GM23248 (cell line): ENCODE data around the gene FBXO40. TPM values are rescaled to one million over a fixed set of nuclear protein-coding genes. Genes with fewer than 3 reads are reported as not detected.
"Not testable (repeated sequence)": the region's sequence is repeated elsewhere in the genome, so short reads cannot be mapped to it uniquely, and the experiment has no call there.

Source experiments
- DNase-seq: peaks from one replicate; pipeline ENCODE4 v3.0.0-alpha.2; 2015
- H2AFZ ChIP-seq: fragments of 200-600 bp; sonication (generic); 2 replicates; pipeline ENCODE4 v1.6.1; 2016; ENCODE audit warnings: antibody characterized with exemption
- H3F3A ChIP-seq: fragments of 200-600 bp; sonication (generic); 2 replicates; pipeline ENCODE4 v1.6.1; 2016; ENCODE audit warnings: mild to moderate bottlenecking, antibody characterized with exemption, mixed run types; ENCODE audit not compliant: insufficient read depth
- H3K27ac ChIP-seq: fragments of 200-600 bp; sonication (generic); 2 replicates; pipeline ENCODE4 v1.5.1; 2016; ENCODE audit warnings: mild to moderate bottlenecking
- H3K27me3 ChIP-seq: fragments of 200-600 bp; sonication (generic); replicated peaks from 2 replicates; pipeline ENCODE4 v1.6.1; 2016; ENCODE audit warnings: mild to moderate bottlenecking; ENCODE audit not compliant: insufficient read depth
- H3K36me3 ChIP-seq: fragments of 200-600 bp; sonication (generic); 2 replicates; pipeline ENCODE4 v1.6.1; 2016; ENCODE audit warnings: low read depth, mild to moderate bottlenecking
- H3K4me1 ChIP-seq: fragments of 200-600 bp; sonication (generic); 2 replicates; pipeline ENCODE4 v1.6.1; 2016; ENCODE audit warnings: mild to moderate bottlenecking; ENCODE audit not compliant: insufficient read depth
- H3K4me2 ChIP-seq: fragments of 200-600 bp; sonication (generic); one replicate; pipeline ENCODE4 v1.6.1; 2016; ENCODE audit warnings: mild to moderate bottlenecking; ENCODE audit not compliant: unreplicated experiment
- H3K4me3 ChIP-seq: fragments of 200-600 bp; sonication (generic); 2 replicates; pipeline ENCODE4 v1.5.1; 2016; ENCODE audit warnings: mild to moderate bottlenecking
- H3K79me2 ChIP-seq: fragments of 200-600 bp; sonication (generic); 2 replicates; pipeline ENCODE4 v1.6.1; 2016; ENCODE audit warnings: mild to moderate bottlenecking; ENCODE audit not compliant: insufficient read depth
- H3K9ac ChIP-seq: fragments of 200-600 bp; sonication (generic); 2 replicates; pipeline ENCODE4 v1.6.1; 2016; ENCODE audit warnings: mild to moderate bottlenecking
- H3K9me2 ChIP-seq: fragments of 200-600 bp; sonication (generic); 2 replicates; pipeline ENCODE4 v1.6.1; 2016; ENCODE audit warnings: mixed run types, mild to moderate bottlenecking, moderate library complexity; ENCODE audit not compliant: insufficient read depth
- H3K9me3 ChIP-seq: fragments of 200-600 bp; sonication (generic); one replicate; pipeline ENCODE4 v1.6.1; 2017; ENCODE audit warnings: low read depth
- H4K20me1 ChIP-seq: fragments of 200-600 bp; sonication (generic); 2 replicates; pipeline ENCODE4 v1.6.0; 2016; ENCODE audit not compliant: insufficient read depth
- EZH2 ChIP-seq: fragments of 200-600 bp; sonication (generic); IDR thresholded peaks from 2 replicates; pipeline ENCODE4 v1.6.1; 2018; ENCODE audit warnings: antibody characterized with exemption, mild to moderate bottlenecking; ENCODE audit not compliant: insufficient read depth, poor library complexity, severe bottlenecking
- EZH2phosphoT487 ChIP-seq: fragments of 200-600 bp; sonication (generic); IDR thresholded peaks from 2 replicates; pipeline ENCODE4 v1.6.1; 2018; ENCODE audit warnings: antibody characterized with exemption, moderate library complexity, mild to moderate bottlenecking, low read depth; ENCODE audit not compliant: insufficient read depth
- WGBS, 2 experiments: methylation state at CpG; one replicate each; pipeline ENCODE4 v1.1.6; 2015 to 2017; ENCODE audit warnings: low lambda C conversion rate in 2 of 2, low coverage in 1 of 2; ENCODE audit errors: missing lambda C conversion rate in 2 of 2; 5-methylcytosine and 5-hydroxymethylcytosine counted together
- in situ Hi-C: fragments of 300-500 bp; cut with MboI; formaldehyde crosslinking; loops from 2 replicates; pipeline ENCODE4 v1.15.0; 2020
- polyA plus RNA-seq: library from polyadenylated mRNA; unstranded; fragments of >200 nt; fragmentation: Nextera tagmentation; extraction: Ambion mirVana; gene quantifications from 2 replicates; pipeline ENCODE4 v1.2.1, GENCODE V29; 2016
- total RNA-seq: library from RNA; depleted of rRNA; stranded (reverse); fragments of >200 nt; shearing (Covaris generic); gene quantifications from 2 replicates; pipeline ENCODE4 v1.2.3, GENCODE V29; 2014

Gene FBXO40
- total and polyA plus RNA-seq, 2 experiments from 2014 or later = not detected

- in situ Hi-C loops = no loop called here
- Histone ChIP-seq H3K27me3 (no peaks in the 10 kb centered on the region; the same call in 1 of the 2 replicates), H4K20me1 (no peaks in the 10 kb centered on the region), H3K9me3 (no peaks in the 10 kb centered on the region), H3K79me2 (no peaks in the 10 kb centered on the region), H3F3A (no peaks in the 10 kb centered on the region), H3K9me2 (no peaks in the 10 kb centered on the region), H3K4me3 (no peak overlapping the region), H3K9ac (no peak overlapping the region), H3K4me1 (no peaks in the 10 kb centered on the region), H3K27ac (no peak overlapping the region), H3K4me2 (no peak overlapping the region), H3K36me3 (no peaks in the 10 kb centered on the region), H2AFZ (no peak overlapping the region)
- DNase-seq = no peak
- TF ChIP-seq EZH2 (no peak), EZH2phosphoT487 (no peak)
- 48 to 50% methylated on average over 1 of the region's 1 CpG for WGBS, 2 experiments
These were observed 8.8 kb upstream of the FBXO40 start for GRCh38 chr3:121584418-121584817.

GRCh38 chr3:121593806-121594205 lies 627 bp downstream of the FBXO40 start:
- H3K27me3 ChIP-seq, H4K20me1 ChIP-seq, H3K27ac ChIP-seq, H3K4me2 ChIP-seq, H3K9ac ChIP-seq, in situ Hi-C loops, H3K4me3 ChIP-seq, H3K9me2 ChIP-seq, H3K9me3 ChIP-seq, H3F3A ChIP-seq, DNase-seq, H2AFZ ChIP-seq, H3K79me2 ChIP-seq, H3K4me1 ChIP-seq, H3K36me3 ChIP-seq: not testable (repeated sequence)
- WGBS, 2 experiments = 40 to 57% methylated on average over 4 of the region's 4 CpGs

GRCh38 chr3:121594850-121595249 lies 1.7 kb downstream of the FBXO40 start:
- TF ChIP-seq EZH2phosphoT487 (no peak), EZH2 (no peak)
- Histone ChIP-seq H3F3A (no peaks in the 10 kb centered on the region), H4K20me1 (no peaks in the 10 kb centered on the region), H2AFZ (no peak overlapping the region), H3K27ac (no peak overlapping the region), H3K9me2 (no peaks in the 10 kb centered on the region), H3K4me1 (no peaks in the 10 kb centered on the region), H3K9me3 (no peaks in the 10 kb centered on the region), H3K4me2 (no peak overlapping the region), H3K27me3 (peaks cover 7% of the 10 kb centered on the region; the same call in 1 of the 2 replicates), H3K4me3 (no peak overlapping the region), H3K36me3 (no peaks in the 10 kb centered on the region), H3K79me2 (no peaks in the 10 kb centered on the region), H3K9ac (no peak overlapping the region)
- in situ Hi-C loops = no loop called here
- DNase-seq = no peak
- 27 to 31% methylated on average over 2 of the region's 2 CpGs for WGBS, 2 experiments

- TF ChIP-seq EZH2 (no peak), EZH2phosphoT487 (no peak)
- no peaks in the 10 kb centered on the region for H4K20me1 ChIP-seq
- H3K9me3 ChIP-seq = no peaks in the 10 kb centered on the region
- H2AFZ ChIP-seq = no peak overlapping the region
- no peak overlapping the region for H3K4me2 ChIP-seq
- H3K36me3 ChIP-seq = no peaks in the 10 kb centered on the region
- no peaks in the 10 kb centered on the region for H3K9me2 ChIP-seq
- no peak overlapping the region for H3K9ac ChIP-seq
- no peaks in the 10 kb centered on the region for H3K4me1 ChIP-seq
- DNase-seq = no peak
- 33 to 49% methylated on average over 4 of the region's 4 CpGs for WGBS, 2 experiments
- peaks cover 5% of the 10 kb centered on the region; the same call in 1 of the 2 replicates for H3K27me3 ChIP-seq
- in situ Hi-C loops = no loop called here
- H3K79me2 ChIP-seq = no peaks in the 10 kb centered on the region
- no peaks in the 10 kb centered on the region for H3F3A ChIP-seq
- no peak overlapping the region for H3K4me3 ChIP-seq
- H3K27ac ChIP-seq = no peak overlapping the region
These were observed 2.7 kb downstream of the FBXO40 start for GRCh38 chr3:121595765-121596406.

- no peaks in the 10 kb centered on the region for H3K9me2 ChIP-seq
- H3F3A ChIP-seq = no peaks in the 10 kb centered on the region
- no peak overlapping the region for H2AFZ ChIP-seq
- no peak overlapping the region for H3K27ac ChIP-seq
- 44 to 64% methylated on average over 2 of the region's 2 CpGs for WGBS, 2 experiments
- in situ Hi-C loops = no loop called here
- H3K9me3 ChIP-seq = no peaks in the 10 kb centered on the region
- H3K79me2 ChIP-seq = no peaks in the 10 kb centered on the region
- H3K4me3 ChIP-seq = no peak overlapping the region
- H3K27me3 ChIP-seq = no peaks in the 10 kb centered on the region
- H3K4me2 ChIP-seq = no peak overlapping the region
- H3K36me3 ChIP-seq = no peaks in the 10 kb centered on the region
- no peak for DNase-seq
- no peak overlapping the region for H3K9ac ChIP-seq
- no peaks in the 10 kb centered on the region for H4K20me1 ChIP-seq
- H3K4me1 ChIP-seq = no peaks in the 10 kb centered on the region
- TF ChIP-seq EZH2phosphoT487 = no peak
- no peak for TF ChIP-seq EZH2
These were observed 5.4 kb downstream of the FBXO40 start for GRCh38 chr3:121598564-121598963.

- DNase-seq, H3K27me3 ChIP-seq, H3F3A ChIP-seq, H3K27ac ChIP-seq, H2AFZ ChIP-seq, H4K20me1 ChIP-seq, in situ Hi-C loops, H3K9ac ChIP-seq, H3K36me3 ChIP-seq, H3K4me1 ChIP-seq, H3K4me2 ChIP-seq, H3K9me3 ChIP-seq, H3K79me2 ChIP-seq, H3K4me3 ChIP-seq, H3K9me2 ChIP-seq: not testable (repeated sequence)
- WGBS, 2 experiments = 52 to 61% methylated on average over 2 of the region's 2 CpGs
These were observed 6.7 kb downstream of the FBXO40 start for GRCh38 chr3:121599900-121600299.
